UCSD-AML1 (cell line): ENCODE results near the gene CYP1B1.
"Not testable (repeated sequence)": the region's sequence is repeated elsewhere in the genome, so short reads cannot be mapped to it uniquely, and the experiment has no call there.

Experiments used
- DNase-seq: peaks from one replicate; lab custom pipeline; 2025; ENCODE audit not compliant: unreplicated experiment; lab: John Stamatoyannopoulos, UW

The CYP1B1 gene

GRCh38 chr2:38037757-38038621 is 38.0 kb downstream of the CYP1B1 start:
- no peak for DNase-seq

GRCh38 chr2:38037325-38037724 is 38.6 kb downstream of the CYP1B1 start:
- DNase-seq: no peak

DNA sequence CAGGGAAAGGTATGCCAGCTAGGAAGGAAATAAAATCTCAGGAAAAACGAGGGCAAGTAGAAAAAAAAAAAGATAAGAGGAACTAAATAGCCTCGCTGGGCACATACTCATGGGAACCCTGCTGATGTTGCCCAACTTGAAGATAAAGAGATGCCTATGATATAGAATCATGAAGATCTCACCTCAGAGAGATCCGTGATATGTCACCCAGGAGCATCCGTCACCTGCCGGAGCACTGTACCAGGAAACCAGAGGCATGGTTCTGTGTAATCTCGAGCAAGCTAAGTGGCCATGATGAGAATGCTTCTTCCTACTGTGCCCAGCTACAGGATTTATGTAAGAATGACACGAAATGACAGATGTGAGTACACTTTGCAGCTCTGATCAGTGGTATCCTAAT is 40.0 kb downstream of the CYP1B1 start:
- DNase-seq: no peak

DNA sequence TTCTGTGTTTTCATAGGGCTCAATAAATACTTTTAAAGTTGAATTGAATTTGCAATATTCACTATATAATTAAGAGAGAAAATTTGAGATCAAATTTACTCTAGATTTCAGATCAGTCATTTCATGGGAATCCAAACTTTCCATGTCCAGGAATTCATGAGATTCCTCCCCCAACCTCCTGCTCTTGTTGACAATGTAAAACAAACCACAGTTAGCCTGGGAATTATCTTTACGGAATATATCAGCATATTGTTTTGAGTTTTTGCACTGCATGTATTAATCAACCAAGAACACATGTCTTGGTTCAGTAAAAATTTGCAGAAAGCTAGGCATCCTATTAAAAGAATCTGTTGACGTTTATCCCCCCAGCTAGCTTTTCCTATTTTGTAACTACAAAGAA is 42.3 kb downstream of the CYP1B1 start:
- no peak for DNase-seq

DNA sequence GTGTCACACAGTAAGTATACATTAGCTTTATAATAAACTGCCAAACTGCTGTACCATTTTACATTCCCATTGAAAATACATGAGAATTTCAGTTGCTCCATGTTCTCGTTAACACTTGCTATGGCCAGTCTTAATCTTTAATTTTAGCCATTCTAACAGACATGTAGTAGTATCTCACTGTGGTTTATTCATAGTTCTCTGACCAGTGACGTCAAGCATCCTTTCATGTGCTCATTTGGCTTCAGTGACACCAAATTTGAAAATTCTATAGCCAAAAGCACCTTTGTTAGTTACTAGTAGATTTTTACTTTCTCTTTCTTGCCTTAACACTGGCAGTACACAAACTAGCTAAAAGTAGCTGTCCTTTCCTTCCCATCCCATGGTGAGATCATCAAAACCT is 43.0 kb downstream of the CYP1B1 start:
- DNase-seq: no peak

- no peak for DNase-seq
Observed at GRCh38 chr2:38030635-38031355, 45.2 kb downstream of the CYP1B1 start.

DNA sequence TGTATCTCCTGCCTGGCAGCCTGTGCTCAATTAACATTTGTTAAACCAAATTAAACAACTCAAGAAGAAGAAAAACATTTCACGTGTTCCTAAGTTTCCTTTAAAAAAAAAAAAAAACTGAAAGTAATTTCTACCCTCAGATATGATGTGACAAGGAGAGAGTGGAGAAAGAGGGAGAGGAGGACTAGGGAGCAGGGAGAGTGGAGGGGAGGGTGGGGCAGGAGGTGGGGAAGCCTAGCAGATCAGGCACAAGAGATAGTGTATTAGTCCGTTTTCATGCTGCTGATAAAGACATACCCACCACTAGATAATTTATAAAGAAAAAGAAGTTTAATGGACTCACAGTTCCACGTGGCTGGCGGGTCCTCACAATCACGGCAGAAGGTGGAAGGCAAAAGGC is 46.4 kb downstream of the CYP1B1 start:
- no peak for DNase-seq

GRCh38 chr2:38028829-38029228 is 47.1 kb downstream of the CYP1B1 start:
- no peak for DNase-seq

DNA sequence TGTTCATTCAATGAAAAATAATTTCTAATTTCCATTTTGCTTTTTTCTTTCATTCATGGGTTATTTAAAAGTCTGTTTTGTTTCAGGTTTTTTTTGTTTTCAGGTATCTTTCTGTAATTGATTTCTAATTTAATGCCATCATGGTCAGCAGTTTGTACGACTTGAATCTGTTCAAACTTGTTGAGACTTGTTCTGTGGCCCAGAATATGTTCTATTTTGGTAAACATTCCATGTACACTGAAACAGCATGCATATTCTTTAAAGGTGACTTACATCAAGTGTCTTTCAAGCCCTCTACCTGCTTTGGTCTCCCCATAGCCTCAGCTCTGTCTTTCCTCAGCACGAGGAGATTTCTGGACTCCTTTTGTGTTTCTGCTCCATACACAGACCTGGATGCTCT is 49.1 kb downstream of the CYP1B1 start:
- DNase-seq: no peak

GRCh38 chr2:38021589-38021988 is 54.4 kb downstream of the CYP1B1 start:
- no peak for DNase-seq

- DNase-seq: not testable (repeated sequence)
Observed at GRCh38 chr2:38020359-38021069, 55.4 kb downstream of the CYP1B1 start.

- DNase-seq: no peak
Observed at GRCh38 chr2:38017836-38018235, 58.1 kb downstream of the CYP1B1 start.
